Brain microvascular endothelial cell (primary cell): ENCODE results near the gene KIF6.
A peak's percentile ranks its signal among the peaks of the same experiment; 100 is the strongest.

Experiments used
- DNase-seq: peaks from one replicate; pipeline ENCODE4 v3.0.0-alpha.2; 2020
- H3K27ac ChIP-seq: fragments of 250-450 bp; sonication (Bioruptor Pico); 2 replicates; pipeline ENCODE4 v1.5.1; 2020; ENCODE audit warnings: mild to moderate bottlenecking, moderate library complexity
- H3K27me3 ChIP-seq: fragments of 250-450 bp; sonication (Bioruptor Pico); replicated peaks from 2 replicates; pipeline ENCODE4 v1.5.1; 2020; ENCODE audit warnings: mild to moderate bottlenecking
- H3K36me3 ChIP-seq: fragments of 250-450 bp; sonication (Bioruptor Pico); replicated peaks from 2 replicates; pipeline ENCODE4 v1.5.1; 2020; ENCODE audit warnings: mild to moderate bottlenecking
- H3K4me3 ChIP-seq: 2 replicates; pipeline ENCODE4 v1.5.1; 2011; ENCODE audit warnings: low read depth, mild to moderate bottlenecking, control low read depth, low read length, moderate library complexity
- in situ Hi-C: cut with HindIII; loops from 2 replicates; pipeline ENCODE4 v1.10.0; 2017; ENCODE audit warnings: low sequenced_read_pairs, low pct_ligation_motif_present
- TF ChIP-seq, protein P1 (sequence below): IDR thresholded peaks from 2 replicates; pipeline ENCODE4 v1.5.1; 2011; ENCODE audit warnings: low read depth, mild to moderate bottlenecking, moderate library complexity, low read length, control low read depth, inconsistent platforms; ENCODE audit errors: missing control alignments

KIF6 gene

DNA sequence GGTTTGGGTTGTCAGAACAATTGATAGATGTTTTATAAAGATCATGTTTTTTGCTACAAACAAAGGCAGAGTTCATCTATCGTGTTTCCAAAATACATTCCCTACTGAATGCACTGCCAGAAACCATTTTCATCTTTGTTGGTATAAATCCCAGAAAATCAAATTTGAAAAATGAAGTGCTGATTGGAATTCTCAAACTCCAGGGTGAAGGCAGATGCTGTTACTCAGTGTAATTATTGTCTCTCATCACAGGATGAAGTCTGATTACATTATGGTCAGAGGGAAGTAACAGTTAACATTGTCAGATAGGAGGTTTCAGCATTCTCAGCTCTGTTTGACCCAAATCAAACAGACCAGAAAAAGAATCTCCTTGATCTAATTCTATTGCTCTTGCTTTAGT lies 204.3 kb downstream of the KIF6 start:
- TF ChIP-seq, protein P1, sequence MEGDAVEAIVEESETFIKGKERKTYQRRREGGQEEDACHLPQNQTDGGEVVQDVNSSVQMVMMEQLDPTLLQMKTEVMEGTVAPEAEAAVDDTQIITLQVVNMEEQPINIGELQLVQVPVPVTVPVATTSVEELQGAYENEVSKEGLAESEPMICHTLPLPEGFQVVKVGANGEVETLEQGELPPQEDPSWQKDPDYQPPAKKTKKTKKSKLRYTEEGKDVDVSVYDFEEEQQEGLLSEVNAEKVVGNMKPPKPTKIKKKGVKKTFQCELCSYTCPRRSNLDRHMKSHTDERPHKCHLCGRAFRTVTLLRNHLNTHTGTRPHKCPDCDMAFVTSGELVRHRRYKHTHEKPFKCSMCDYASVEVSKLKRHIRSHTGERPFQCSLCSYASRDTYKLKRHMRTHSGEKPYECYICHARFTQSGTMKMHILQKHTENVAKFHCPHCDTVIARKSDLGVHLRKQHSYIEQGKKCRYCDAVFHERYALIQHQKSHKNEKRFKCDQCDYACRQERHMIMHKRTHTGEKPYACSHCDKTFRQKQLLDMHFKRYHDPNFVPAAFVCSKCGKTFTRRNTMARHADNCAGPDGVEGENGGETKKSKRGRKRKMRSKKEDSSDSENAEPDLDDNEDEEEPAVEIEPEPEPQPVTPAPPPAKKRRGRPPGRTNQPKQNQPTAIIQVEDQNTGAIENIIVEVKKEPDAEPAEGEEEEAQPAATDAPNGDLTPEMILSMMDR: no peak
- Histone ChIP-seq H3K36me3 (no peaks in the 10 kb centered on the region), H3K4me3 (no peak overlapping the region), H3K27me3 (no peaks in the 10 kb centered on the region), H3K27ac (no peak overlapping the region)
- DNase-seq: no peak
- in situ Hi-C loops: no loop called here

DNA sequence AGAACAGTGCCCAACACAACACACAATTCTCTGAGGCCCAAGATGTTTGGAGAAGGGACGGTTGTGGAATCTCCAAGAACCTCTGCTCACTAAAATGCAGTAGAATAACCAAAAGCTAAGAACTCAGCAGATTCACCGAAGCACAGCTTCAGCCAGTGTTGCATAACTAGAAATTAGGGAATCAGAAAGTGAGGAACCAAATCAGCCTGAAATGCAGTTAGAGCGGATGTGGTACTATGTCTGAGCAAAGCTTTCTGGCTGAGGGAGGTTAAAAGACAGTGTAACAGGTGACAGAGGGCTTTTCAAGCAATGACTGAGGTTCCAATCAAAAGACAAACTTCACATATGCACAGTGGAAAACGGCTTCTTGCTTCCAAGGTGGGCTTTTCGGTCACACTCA lies 204.8 kb downstream of the KIF6 start:
- H3K4me3 ChIP-seq: no peak overlapping the region
- no peak for DNase-seq
- H3K27ac ChIP-seq: no peak overlapping the region
- TF ChIP-seq, protein P1: no peak
- H3K27me3 ChIP-seq: no peaks in the 10 kb centered on the region
- in situ Hi-C loops: no loop called here
- H3K36me3 ChIP-seq: no peaks in the 10 kb centered on the region

DNA sequence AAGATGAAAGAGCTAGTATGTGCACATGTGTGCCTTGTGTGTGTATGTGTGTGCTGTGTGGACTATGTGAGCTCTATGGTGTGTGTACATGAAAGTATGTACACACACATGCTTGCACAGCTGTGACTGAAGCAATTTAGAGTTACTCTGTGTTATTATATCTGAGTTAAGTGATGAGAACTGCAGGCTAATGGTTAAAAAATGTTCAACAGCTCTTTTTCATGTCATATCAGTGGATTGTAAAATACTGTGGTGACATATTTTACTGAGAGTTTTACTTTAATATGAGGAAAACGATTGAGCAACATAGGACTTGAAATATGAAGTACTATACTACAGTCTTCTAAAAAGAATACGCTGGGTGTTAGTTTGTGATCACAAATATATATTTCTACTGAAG lies 207.0 kb downstream of the KIF6 start:
- DNase-seq: peak; percentile 5
- TF ChIP-seq, protein P1: no peak
- Histone ChIP-seq H3K4me3 (no peak overlapping the region), H3K36me3 (no peaks in the 10 kb centered on the region), H3K27ac (no peak overlapping the region), H3K27me3 (no peaks in the 10 kb centered on the region)
- in situ Hi-C loops: no loop called here

DNA sequence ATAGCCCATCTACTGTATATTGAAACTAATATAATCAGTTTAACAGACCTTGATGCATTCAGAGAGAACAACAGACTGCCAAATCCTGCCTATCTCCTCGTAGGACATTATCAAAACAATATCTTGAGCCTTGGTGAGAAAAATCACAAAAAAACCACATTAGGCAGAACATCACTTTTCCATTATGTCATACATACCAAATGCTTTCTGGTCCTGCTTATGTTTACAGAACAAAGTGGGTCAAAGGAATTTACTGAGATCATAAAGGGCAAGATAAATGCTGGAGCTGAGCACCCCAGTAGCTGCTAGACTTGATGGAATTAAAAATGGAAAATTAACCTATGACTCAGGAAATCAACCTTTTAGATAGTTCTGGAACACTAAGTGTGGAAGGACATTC lies 207.5 kb downstream of the KIF6 start:
- Histone ChIP-seq H3K27ac (no peak overlapping the region), H3K4me3 (no peak overlapping the region), H3K27me3 (no peaks in the 10 kb centered on the region), H3K36me3 (no peaks in the 10 kb centered on the region)
- peak; percentile 14 for DNase-seq
- TF ChIP-seq, protein P1: no peak
- in situ Hi-C loops: no loop called here

GRCh38 chr6:39516471-39516870 lies 208.7 kb downstream of the KIF6 start:
- no peak for DNase-seq
- in situ Hi-C loops: no loop called here
- TF ChIP-seq, protein P1: no peak
- no peaks in the 10 kb centered on the region for H3K27me3 ChIP-seq
- H3K4me3 ChIP-seq: no peak overlapping the region
- no peak overlapping the region for H3K27ac ChIP-seq
- H3K36me3 ChIP-seq: no peaks in the 10 kb centered on the region

DNA sequence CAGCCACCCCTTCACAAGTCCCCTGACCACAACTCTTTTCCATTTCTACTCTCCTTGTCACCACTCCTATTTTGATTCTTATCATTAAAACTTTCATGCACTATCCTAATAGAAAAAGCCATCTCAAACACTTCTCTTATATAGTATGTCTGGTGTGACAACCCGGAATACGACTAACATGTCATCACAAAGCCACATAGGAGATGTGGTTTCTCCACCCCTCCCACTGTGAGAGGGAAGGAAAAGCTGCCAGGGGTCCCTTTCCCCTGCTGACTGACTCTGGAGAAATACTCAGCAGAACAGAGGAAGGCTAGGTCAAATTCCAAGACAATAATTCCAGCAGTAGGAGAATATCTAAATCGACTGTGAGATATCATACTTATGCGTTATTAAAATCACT lies 209.7 kb downstream of the KIF6 start:
- no peak for DNase-seq
- no peaks in the 10 kb centered on the region for H3K27me3 ChIP-seq
- TF ChIP-seq, protein P1: no peak
- in situ Hi-C loops: no loop called here
- H3K27ac ChIP-seq: no peak overlapping the region
- no peak overlapping the region for H3K4me3 ChIP-seq
- H3K36me3 ChIP-seq: no peaks in the 10 kb centered on the region
